Stimulated activated CD4-positive, alpha-beta T cell treated with anti-CD3 and anti-CD28 coated beads, Interleukin-1b, Interleukin-23, amount 100 ng/mL, for 4 hours (primary cell): Measurements from ENCODE around the gene WFDC2.

Source experiments
- DNase-seq, 2 donors: peaks; one replicate each; pipeline ENCODE4 v3.0.0-alpha.2; 2020; ENCODE audit warnings: low read depth in 2 of 2

The WFDC2 gene

GRCh38 chr20:45469336-45470261 lies at the start of gene WFDC2:
Gene WFDC2 (plus strand): TSS chr20:45469753. CDS start chr20:45469782, 29 bp downstream.
- DNase-seq: no peak

- no peak for DNase-seq
Observed at GRCh38 chr20:45420125-45420524, 49.4 kb upstream of the WFDC2 start.

GRCh38 chr20:45423700-45424099 lies 45.9 kb upstream of the WFDC2 start:
- no peak for DNase-seq

- no peak for DNase-seq
Observed at GRCh38 chr20:45425561-45425960, 44.0 kb upstream of the WFDC2 start.

GRCh38 chr20:45426320-45427016 lies 43.1 kb upstream of the WFDC2 start:
- no peak for DNase-seq

- DNase-seq: no peak
Observed at GRCh38 chr20:45427236-45428149, 42.1 kb upstream of the WFDC2 start.

GRCh38 chr20:45429618-45430017 lies 39.9 kb upstream of the WFDC2 start:
- DNase-seq: no peak

GRCh38 chr20:45432294-45432693 lies 37.3 kb upstream of the WFDC2 start:
- DNase-seq: no peak

- DNase-seq: no peak
Observed at GRCh38 chr20:45433316-45433715, 36.2 kb upstream of the WFDC2 start.

- no peak for DNase-seq
Observed at GRCh38 chr20:45433976-45434375, 35.6 kb upstream of the WFDC2 start.

- peak; percentile 82 to 90 for DNase-seq
Observed at GRCh38 chr20:45436732-45437485, 32.6 kb upstream of the WFDC2 start.

- DNase-seq: no peak
Observed at GRCh38 chr20:45440424-45440823, 29.1 kb upstream of the WFDC2 start.

GRCh38 chr20:45440891-45441685 lies 28.5 kb upstream of the WFDC2 start:
- no peak for DNase-seq

GRCh38 chr20:45441746-45442145 lies 27.8 kb upstream of the WFDC2 start:
- no peak for DNase-seq

GRCh38 chr20:45444050-45444449 lies 25.5 kb upstream of the WFDC2 start:
- no peak for DNase-seq

- DNase-seq: no peak
Observed at GRCh38 chr20:45445805-45446562, 23.6 kb upstream of the WFDC2 start.

- no peak for DNase-seq
Observed at GRCh38 chr20:45448270-45448669, 21.3 kb upstream of the WFDC2 start.

- no peak for DNase-seq
Observed at GRCh38 chr20:45449528-45449927, 20.0 kb upstream of the WFDC2 start.

- DNase-seq: peak in 1 of 2 donors; percentile 15
Observed at GRCh38 chr20:45450097-45450818, 19.3 kb upstream of the WFDC2 start.
